GM20431 (cell line): Measurements from ENCODE around the gene COPG1.

Experiments used
- in situ Hi-C: fragments of 300-500 bp; cut with MseI, MboI; formaldehyde crosslinking; loops from one replicate; pipeline ENCODE4 v1.15.0; 2020; ENCODE audit warnings: low sequenced_read_pairs; ENCODE audit not compliant: unreplicated experiment

Gene COPG1

DNA sequence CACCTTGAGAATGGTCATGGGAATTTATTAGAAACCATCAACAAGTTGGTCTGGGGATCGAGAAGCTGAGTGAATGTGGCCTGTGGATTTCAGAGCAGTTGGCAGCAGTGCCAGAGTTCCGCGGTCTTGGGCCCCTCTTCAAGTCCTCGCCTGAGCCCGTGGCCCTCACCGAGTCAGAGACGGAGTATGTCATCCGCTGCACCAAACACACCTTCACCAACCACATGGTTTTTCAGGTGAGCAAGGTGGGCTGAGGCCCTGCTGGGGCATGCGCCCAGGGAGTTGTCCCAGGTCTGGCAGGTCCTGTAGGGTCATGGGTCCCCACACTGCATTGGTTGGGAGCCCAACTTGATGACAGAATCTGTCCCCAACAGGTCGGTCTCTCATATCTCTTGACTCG, 22.3 kb downstream of the COPG1 start:
- in situ Hi-C loops, result no loop called here

GRCh38 chr3:129276385-129276784, 27.0 kb downstream of the COPG1 start:
- in situ Hi-C loops, result no loop called here

DNA sequence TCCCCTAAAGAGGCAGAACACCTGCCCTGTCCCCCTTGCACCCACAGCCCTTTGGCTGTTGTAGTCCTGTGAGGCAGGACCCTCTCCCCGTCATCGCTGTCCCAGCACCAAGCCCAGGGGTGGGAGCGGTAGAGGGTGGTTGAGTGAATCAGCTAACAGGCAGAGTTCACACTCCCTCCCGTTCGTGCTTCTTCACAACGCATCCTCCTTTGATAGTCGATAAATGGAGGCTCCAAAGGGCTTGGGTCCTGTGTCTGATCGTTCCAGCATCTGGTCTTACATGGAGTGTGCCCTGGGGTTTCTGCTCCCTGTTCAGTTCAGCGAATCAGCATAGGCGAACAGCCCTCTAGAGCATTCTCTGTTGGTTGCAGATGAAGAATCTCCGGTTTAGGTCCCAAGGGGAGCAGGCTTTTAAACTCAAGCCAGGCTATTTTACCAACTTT, 28.4 kb downstream of the COPG1 start:
- in situ Hi-C loops, result no loop called here

DNA sequence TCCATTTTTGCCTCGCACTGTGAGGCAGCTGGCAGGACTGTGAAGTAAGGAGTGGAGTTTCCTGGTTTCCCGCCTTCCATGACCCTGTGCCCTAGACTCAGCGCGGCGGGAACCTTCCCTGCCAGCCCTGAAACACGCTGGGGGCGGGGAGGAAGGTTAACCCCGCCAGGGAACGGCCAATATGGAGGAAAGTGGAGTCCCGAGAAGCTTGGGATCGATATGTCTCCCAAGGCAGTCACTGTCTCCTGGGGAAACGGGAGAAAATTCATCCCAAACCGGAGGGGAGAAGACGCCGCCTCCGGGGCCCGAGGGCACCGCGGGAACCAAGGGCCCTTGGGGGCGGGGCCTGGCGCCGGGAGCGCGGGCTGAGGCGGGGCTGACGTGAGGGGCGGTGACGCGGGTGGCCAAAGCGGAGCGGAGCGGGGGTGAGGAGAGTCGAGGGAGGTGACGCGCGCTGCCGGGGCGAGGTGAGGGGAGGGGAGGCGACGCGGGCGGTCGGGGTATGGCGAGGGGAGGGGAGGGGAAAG, 29.1 kb downstream of the COPG1 start, which contains the start of gene HMCES:
Gene HMCES, plus strand, starts transcription at position 432 of the 527 bp plus-strand sequence. CDS start 863 bp downstream, outside the sequence.
- in situ Hi-C loops, result no loop called here

- in situ Hi-C loops, result no loop called here
These were observed 29.8 kb downstream of the COPG1 start for GRCh38 chr3:129278966-129279906.

DNA sequence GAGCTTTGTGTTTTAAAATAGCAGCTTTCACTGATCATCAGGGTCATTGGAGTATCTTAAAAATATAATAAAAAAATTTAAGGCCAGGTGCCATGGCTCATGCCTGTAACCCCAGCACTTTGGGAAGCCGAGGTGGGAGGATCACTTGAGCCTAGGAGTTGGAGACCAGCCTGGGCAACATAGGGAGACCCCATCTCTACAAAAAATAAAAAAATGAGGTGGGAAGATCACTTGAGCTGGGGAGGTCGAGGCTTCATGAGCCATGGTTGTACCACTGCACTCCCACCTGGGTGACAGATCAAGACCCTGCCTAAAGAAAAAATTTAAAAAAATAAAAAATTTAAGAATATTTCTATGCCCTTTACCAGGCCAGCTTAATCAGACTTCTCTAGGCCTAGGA, 30.8 kb downstream of the COPG1 start:
- in situ Hi-C loops, result no loop called here

DNA sequence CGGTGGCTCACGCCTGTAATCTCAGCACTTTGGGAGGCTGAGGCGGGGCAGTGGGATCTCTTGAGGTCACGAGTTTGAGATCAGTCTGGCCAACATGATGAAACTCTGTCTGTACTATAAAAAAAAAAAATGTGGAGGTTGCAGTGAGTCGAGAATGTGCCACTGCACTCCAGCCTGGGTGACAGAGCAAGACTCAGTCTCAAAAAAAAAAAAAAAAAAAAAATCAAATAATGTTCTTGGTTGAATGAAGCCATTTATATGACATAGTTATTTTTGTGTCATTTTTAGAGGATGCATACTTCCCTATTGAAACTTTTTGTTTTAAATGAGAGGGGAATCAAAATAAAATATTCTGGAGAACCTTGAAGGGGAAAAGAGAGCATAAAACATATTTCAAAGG, 32.3 kb downstream of the COPG1 start:
- in situ Hi-C loops, result no loop called here

- in situ Hi-C loops, result no loop called here
These were observed 33.4 kb downstream of the COPG1 start for GRCh38 chr3:129282727-129283327.

DNA sequence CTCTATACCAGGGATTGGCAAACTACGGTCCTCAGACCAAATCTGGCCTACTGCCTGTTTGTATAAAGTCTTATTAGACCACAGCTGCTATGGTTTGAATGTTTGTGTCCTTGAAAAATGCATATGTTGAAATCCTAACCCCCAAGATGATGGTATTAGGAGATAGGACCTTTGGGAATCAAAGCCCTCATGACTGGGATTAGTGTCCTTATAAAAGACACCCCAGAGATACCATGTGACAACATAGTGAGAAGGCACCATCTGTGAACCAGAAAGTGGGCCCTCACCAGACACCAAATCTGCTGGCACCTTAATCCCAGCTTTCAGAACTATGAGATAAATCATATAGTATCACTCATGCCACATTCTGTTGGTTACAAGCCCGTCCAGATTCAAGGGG, 36.7 kb downstream of the COPG1 start:
- in situ Hi-C loops, result no loop called here

DNA sequence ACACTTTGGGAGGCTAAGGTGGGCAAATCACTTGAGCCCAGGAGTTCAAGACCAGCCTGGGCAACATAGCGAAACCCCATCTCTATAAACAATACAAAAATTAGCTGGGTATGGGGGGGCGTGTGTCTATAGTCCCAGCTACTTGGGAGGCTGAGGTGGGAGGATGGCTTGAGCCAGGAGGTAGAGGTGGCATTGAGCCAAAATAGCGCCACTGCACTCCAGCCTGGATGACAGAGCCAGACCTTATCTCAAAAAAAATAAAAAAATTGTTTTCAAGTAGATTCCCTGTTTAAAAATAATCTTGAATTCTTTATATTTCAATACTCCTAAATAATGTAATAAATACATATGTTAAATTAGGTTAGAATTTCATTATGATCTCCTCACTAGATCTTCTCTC, 39.0 kb downstream of the COPG1 start:
- in situ Hi-C loops, result no loop called here

DNA sequence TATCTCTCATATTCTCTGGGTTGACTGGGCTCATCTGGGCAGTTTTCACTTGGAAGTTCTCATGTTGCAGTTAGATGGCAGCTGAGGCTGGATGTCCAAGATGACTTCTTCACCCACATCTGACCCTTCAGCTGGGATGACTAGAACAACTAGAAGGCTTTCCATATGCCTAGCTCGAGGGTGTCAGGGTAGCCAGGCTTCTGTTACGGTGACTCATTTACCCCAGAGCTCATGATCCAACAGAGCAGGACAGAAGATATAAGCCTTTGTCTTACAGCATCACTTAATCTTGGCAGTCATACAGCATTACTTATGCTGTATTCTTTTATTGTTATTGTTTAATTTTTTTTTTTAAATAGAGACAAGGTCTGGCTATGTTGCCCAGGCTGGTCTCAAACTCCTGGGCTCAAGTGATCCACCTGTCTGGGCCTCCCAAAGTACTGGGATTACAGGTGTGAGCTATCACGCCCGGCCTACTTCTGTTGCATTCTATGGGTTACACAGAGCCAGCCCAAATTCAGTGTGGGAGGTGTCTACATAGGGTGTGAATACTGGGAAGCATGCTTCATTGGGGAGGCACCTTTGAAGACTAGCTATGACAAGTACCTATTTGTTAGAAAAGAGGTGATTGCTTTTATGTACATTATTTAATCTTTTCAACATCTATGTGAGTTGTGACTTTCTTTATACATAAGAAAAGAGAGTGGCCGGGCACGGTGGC, 40.0 kb downstream of the COPG1 start:
- in situ Hi-C loops, result no loop called here

- in situ Hi-C loops, result no loop called here
These were observed 42.0 kb downstream of the COPG1 start for GRCh38 chr3:129291236-129291886.

DNA sequence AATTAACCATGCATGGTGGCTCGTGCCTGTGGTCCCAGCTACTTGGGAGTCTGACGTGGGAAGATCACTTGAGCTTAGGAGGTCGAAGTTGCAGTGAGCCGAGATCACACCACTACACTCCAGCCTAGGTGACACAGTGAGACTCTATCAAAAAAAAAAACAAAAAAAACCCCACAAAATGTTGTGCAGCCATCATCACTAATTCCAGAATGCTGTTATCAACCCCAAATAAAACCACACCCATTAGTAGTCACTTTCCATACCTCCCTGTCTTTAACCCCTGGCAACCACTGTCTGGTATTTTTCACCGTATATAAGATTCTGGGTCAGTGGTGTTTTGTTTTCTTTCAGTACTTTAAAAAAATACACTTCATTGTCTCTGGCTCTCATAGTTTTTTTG, 45.9 kb downstream of the COPG1 start:
- in situ Hi-C loops, result no loop called here

GRCh38 chr3:129304146-129304961, 54.9 kb downstream of the COPG1 start:
- in situ Hi-C loops, result no loop called here

DNA sequence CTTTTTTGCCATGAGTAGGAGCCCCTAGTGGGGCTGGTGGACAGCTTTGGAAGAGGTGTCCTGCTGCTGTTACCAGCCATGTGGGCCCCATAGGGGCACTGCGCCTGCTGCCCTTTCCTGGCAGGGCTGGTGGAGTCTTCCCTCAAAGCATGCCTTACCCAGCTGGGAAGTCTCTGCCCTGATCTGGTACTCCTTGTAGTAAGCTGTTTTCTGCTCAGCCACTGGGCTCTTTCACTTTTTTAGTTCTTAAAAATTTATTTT, 55.5 kb downstream of the COPG1 start:
- in situ Hi-C loops, result no loop called here

DNA sequence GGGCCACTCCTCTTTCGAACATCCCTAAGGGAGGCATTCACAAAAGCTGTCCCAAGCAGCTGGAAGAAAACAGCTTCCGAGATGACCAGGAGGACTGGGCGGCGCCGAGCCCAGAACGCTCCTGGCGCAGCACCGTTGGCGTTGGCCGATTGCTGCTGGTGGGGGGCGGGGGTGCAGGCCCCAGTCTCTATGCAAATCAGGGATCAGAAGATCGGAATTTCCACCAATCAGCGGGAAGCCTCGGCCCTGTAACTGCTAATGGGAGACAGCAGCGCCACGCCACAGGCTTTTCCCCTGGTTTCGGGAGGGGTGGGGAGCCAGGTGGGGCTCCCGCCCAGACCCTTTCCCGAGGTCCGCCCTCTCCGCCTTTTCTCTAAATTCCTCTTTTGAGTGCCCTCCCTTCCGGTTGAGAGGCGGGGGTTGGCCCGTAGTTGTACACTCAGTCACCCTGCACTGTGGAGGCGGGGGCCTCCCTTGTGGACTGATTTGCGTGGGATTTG, 56.2 kb downstream of the COPG1 start:
- in situ Hi-C loops, result no loop called here

DNA sequence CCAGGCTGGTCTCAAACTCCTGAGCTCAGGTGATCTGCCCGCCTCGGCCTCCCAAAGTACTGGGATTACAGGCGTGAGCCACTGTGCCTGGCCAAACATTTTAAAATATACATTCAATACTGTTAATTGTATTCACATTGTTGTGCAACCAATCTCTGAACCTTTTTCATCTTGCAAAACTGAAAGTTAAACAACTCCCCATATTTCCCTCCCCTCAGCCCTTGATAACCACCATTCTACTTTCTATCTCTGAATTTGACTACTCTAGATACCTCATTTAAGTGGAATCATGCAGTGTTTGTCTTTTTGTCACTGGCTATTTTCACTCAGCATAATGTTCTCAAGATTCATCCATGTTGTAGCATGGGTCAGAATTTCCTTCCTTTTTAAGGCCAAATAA, 59.2 kb downstream of the COPG1 start:
- in situ Hi-C loops, result no loop called here

DNA sequence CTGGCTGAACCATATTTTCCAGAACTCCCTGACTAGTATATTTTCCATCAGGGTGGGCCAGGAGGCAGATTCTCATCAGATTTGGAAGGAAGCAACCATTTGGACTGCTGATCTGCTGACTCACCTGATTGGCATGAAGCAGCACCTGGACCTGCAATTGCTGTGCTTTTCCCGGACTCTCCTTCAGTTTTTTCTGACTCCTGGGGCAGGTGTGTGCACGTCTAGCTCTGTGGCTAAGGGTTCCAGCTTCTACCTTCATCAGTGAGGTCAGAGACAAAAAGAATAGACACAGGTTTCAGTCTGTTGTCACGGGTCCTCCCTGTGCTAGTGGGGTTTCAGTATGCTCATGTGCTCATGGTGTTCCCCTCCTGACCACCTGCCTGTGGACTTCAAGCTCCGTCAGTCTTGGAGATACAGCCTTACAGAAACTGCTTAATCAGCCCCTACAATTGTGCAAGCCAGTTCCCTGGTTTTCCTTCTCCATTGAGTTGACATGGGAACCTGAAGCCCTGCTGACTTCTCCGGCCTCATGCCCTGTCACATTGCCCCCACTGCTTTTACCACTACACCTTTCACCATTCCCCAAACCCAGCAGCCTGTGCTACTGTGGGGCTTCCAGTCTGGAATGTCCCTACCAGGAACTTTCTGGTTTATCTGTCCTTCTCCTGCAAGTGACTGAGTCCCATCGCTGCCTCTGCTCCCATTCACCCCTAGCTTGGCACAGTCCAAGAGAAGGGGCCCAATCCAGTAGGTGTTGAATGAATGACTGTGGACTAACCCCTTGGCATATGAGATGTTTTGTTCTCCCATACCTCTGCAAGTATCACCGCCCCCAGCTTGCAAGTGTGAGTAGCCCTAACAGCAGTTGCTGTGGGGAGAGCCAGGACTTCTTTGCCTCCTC, 61.0 kb downstream of the COPG1 start:
- in situ Hi-C loops, result no loop called here
